OCI-LY1 (cell line): Measurements from ENCODE around the gene WBP2.

Experiments
- H2AFZ ChIP-seq: fragments of 200-600 bp; sonication (generic), shearing (Covaris generic); 2 replicates; pipeline ENCODE4 v1.6.0; 2014; ENCODE audit warnings: antibody characterized with exemption, mild to moderate bottlenecking, low read length
- H3F3A ChIP-seq: fragments of 200-600 bp; sonication (generic), shearing (Covaris generic); 2 replicates; pipeline ENCODE4 v1.6.0; 2014; ENCODE audit warnings: mild to moderate bottlenecking, antibody characterized with exemption, low read length, moderate library complexity; ENCODE audit not compliant: insufficient read depth
- H3K27ac ChIP-seq: fragments of 200-600 bp; sonication (generic); 2 replicates; pipeline ENCODE4 v1.5.1; 2014; ENCODE audit warnings: low read length, mixed run types, mild to moderate bottlenecking, low read depth; ENCODE audit not compliant: poor library complexity, severe bottlenecking
- H3K27me3 ChIP-seq: fragments of 200-600 bp; sonication (generic); 2 replicates; pipeline ENCODE4 v1.6.0; 2014; ENCODE audit warnings: antibody characterized with exemption, mild to moderate bottlenecking, low read length, moderate library complexity; ENCODE audit not compliant: insufficient read depth
- H3K36me3 ChIP-seq: fragments of 200-600 bp; sonication (generic); 2 replicates; pipeline ENCODE4 v1.6.1; 2014; ENCODE audit warnings: mild to moderate bottlenecking, antibody characterized with exemption, low read length, moderate library complexity, mixed read lengths; ENCODE audit not compliant: insufficient read depth
- H3K4me1 ChIP-seq: fragments of 200-600 bp; sonication (generic); 2 replicates; pipeline ENCODE4 v1.5.1; 2014; ENCODE audit warnings: mild to moderate bottlenecking, low read length, moderate library complexity; ENCODE audit not compliant: insufficient read depth, severe bottlenecking
- H3K4me2 ChIP-seq: fragments of 200-600 bp; sonication (generic), shearing (Covaris generic); 2 replicates; pipeline ENCODE4 v1.6.1; 2014; ENCODE audit warnings: low read length
- H3K4me3 ChIP-seq: fragments of 200-600 bp; sonication (generic); 2 replicates; pipeline ENCODE4 v1.5.1; 2014; ENCODE audit warnings: low read length, low read depth, mild to moderate bottlenecking, mixed read lengths; ENCODE audit not compliant: poor library complexity, severe bottlenecking
- H3K79me2 ChIP-seq: fragments of 200-600 bp; shearing (Covaris generic); 2 replicates; pipeline ENCODE4 v1.6.1; 2016; ENCODE audit warnings: mixed run types, low read length, mixed read lengths; ENCODE audit not compliant: insufficient read depth
- H3K9ac ChIP-seq: fragments of 200-600 bp; sonication (generic), shearing (Covaris generic); 2 replicates; pipeline ENCODE4 v1.6.1; 2014; ENCODE audit warnings: mild to moderate bottlenecking, low read length, mixed read lengths
- H3K9me2 ChIP-seq: fragments of 200-600 bp; sonication (generic), shearing (Covaris generic); 2 replicates; pipeline ENCODE4 v1.6.1; 2014; ENCODE audit warnings: low read depth, mild to moderate bottlenecking, low read length, mixed read lengths
- H3K9me3 ChIP-seq: fragments of 200-600 bp; shearing (Covaris generic); 2 replicates; pipeline ENCODE4 v1.6.1; 2014; ENCODE audit warnings: low read length, mixed read lengths
- H4K20me1 ChIP-seq: fragments of 200-600 bp; sonication (generic), shearing (Covaris generic); 2 replicates; pipeline ENCODE4 v1.6.0; 2016; ENCODE audit warnings: mild to moderate bottlenecking, low read length; ENCODE audit not compliant: insufficient read depth
- CTCF ChIP-seq: fragments of 200-600 bp; sonication (generic), shearing (Covaris generic); IDR thresholded peaks from 2 replicates; pipeline ENCODE4 v1.5.1; 2017; ENCODE audit warnings: mild to moderate bottlenecking, antibody characterized with exemption, low read length, moderate library complexity, mixed read lengths
- EZH2 ChIP-seq: fragments of 200-600 bp; sonication (generic), shearing (Covaris generic); IDR thresholded peaks from 2 replicates; pipeline ENCODE4 v1.8.0; 2017; ENCODE audit warnings: borderline replicate concordance, mixed run types, mild to moderate bottlenecking, antibody characterized with exemption, low read length, moderate library complexity, mixed read lengths

WBP2 gene

GRCh38 chr17:75893305-75894048 lies 38.3 kb upstream of the WBP2 start:
- peaks cover 24% of the 10 kb centered on the region for H3K4me1 ChIP-seq

GRCh38 chr17:75892556-75893224 lies 37.6 kb upstream of the WBP2 start:
- Histone ChIP-seq H2AFZ (no peak overlapping the region), H3K27ac (no peak overlapping the region), H3K9me2 (no peaks in the 10 kb centered on the region), H3F3A (no peaks in the 10 kb centered on the region), H3K79me2 (no peaks in the 10 kb centered on the region), H3K9ac (no peak overlapping the region), H3K9me3 (no peaks in the 10 kb centered on the region), H3K4me3 (no peak overlapping the region), H4K20me1 (no peaks in the 10 kb centered on the region), H3K27me3 (no peaks in the 10 kb centered on the region), H3K36me3 (peaks cover 16% of the 10 kb centered on the region; the same call in 1 of the 2 replicates), H3K4me1 (peaks cover 24% of the 10 kb centered on the region), H3K4me2 (no peak overlapping the region)
- no peak for TF ChIP-seq EZH2
- no peak for TF ChIP-seq CTCF

More at GRCh38 chr17:75893305-75894048, 38.3 kb upstream of the WBP2 start:
- H4K20me1 ChIP-seq, result no peaks in the 10 kb centered on the region
- H3K4me2 ChIP-seq, result no peak overlapping the region
- no peak overlapping the region for H3K9ac ChIP-seq
- no peaks in the 10 kb centered on the region for H3K27me3 ChIP-seq
- no peaks in the 10 kb centered on the region for H3K9me2 ChIP-seq
- no peak overlapping the region for H3K27ac ChIP-seq
- H3F3A ChIP-seq, result no peaks in the 10 kb centered on the region
- H3K4me3 ChIP-seq, result no peak overlapping the region
- TF ChIP-seq EZH2, result no peak
- no peak for TF ChIP-seq CTCF
- no peaks in the 10 kb centered on the region for H3K79me2 ChIP-seq
- peaks cover 16% of the 10 kb centered on the region; the same call in 1 of the 2 replicates for H3K36me3 ChIP-seq
- no peaks in the 10 kb centered on the region for H3K9me3 ChIP-seq
- no peak overlapping the region for H2AFZ ChIP-seq

GRCh38 chr17:75891605-75892555 lies 36.7 kb upstream of the WBP2 start:
- TF ChIP-seq EZH2 (no peak), CTCF (no peak)

More at GRCh38 chr17:75891605-75892555, 36.7 kb upstream of the WBP2 start:
- Histone ChIP-seq H2AFZ (no peak overlapping the region), H3K27ac (no peak overlapping the region), H3K9ac (no peak overlapping the region), H3K27me3 (no peaks in the 10 kb centered on the region), H3K79me2 (no peaks in the 10 kb centered on the region), H3K4me2 (no peak overlapping the region), H3K4me1 (peaks cover 16% of the 10 kb centered on the region), H3K36me3 (peaks cover 16% of the 10 kb centered on the region; the same call in 1 of the 2 replicates), H3K9me2 (no peaks in the 10 kb centered on the region), H4K20me1 (no peaks in the 10 kb centered on the region), H3K4me3 (no peak overlapping the region), H3F3A (no peaks in the 10 kb centered on the region), H3K9me3 (no peaks in the 10 kb centered on the region)
